Measurements from ENCODE around the gene TMEM259.

The TMEM259 gene

DNA sequence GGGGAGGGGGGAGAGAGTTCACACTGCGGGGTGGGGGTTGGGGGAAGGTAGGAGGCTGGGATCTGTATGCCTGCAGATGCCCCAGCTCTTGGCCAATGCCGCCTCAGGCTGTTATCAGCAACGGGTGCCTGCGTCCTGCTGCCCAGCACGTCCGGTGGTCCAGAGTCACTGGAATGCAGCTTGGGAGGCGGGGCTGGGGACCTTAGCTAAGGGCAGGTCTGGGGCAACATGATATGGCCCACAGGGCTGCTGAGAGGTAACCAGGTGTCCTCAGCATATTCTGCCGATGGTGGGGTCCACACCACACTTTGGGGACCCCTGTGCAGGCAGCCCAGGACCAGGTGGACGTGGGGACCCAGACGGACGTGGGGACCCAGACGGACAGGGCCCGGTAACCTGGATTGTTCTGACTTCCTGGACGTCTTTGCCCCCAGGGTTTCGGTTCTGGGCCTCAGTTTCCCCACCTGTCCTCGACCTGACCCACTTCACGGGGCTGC, 45.4 kb upstream of the TMEM259 start:
- peak overlapping the region; percentile 98 for H2BK15ac ChIP-seq (ENCODE audit: low read length)
- H3K9ac ChIP-seq (ENCODE audit: low read depth, low read length, poor library complexity): peak overlapping the region; percentile 60
- peak overlapping the region; percentile 93 for H2AK5ac ChIP-seq (ENCODE audit: low read depth, low read length)
- peak overlapping the region; percentile 53 for H4K91ac ChIP-seq (ENCODE audit: low read depth, low read length, poor library complexity)
- H3K14ac ChIP-seq (ENCODE audit: low read length): peak overlapping the region; percentile 97
- no CpG with 5 or more reads among the region's 17 CpGs for whole genome bisulfite sequencing, 2 donors (ENCODE audit: extremely low coverage in 2 of 2, insufficient read length in 2 of 2, insufficient replicate concordance in 1 of 2)
- H3K18ac ChIP-seq (ENCODE audit: low read length): peak overlapping the region; percentile 97
- H2BK5ac ChIP-seq (ENCODE audit: low read length): no peak overlapping the region
- H3K27ac ChIP-seq (replicated peaks; ENCODE audit: low read length): no peak overlapping the region
- no peaks in the 10 kb centered on the region for H3K36me3 ChIP-seq (replicated peaks in 1 of 2; ENCODE audit: control insufficient read depth in 2 of 2, insufficient read depth in 2 of 2, low read length in 2 of 2)
- H3K4me1 ChIP-seq (ENCODE audit: control insufficient read depth in 2 of 2, insufficient read depth in 1 of 2, low read depth in 1 of 2, low read length in 2 of 2): peaks cover 8 to 12% of the 10 kb centered on the region in 2 donors
- peak overlapping the region; percentile 93 for H3K23ac ChIP-seq (ENCODE audit: low read depth, low read length, poor library complexity)
- H2BK12ac ChIP-seq (ENCODE audit: low read length): peak overlapping the region; percentile 73
- peak overlapping the region; percentile 73 for H3K4me2 ChIP-seq (ENCODE audit: insufficient read depth, low read length, poor library complexity, severe bottlenecking)
- peaks cover 4 to 46% (median 42%) of the 10 kb centered on the region in 3 experiments for H3K27me3 ChIP-seq (ENCODE audit: control insufficient read depth in 3 of 3, insufficient read depth in 3 of 3, low read depth in 1 of 3, low read length in 3 of 3)
- peak overlapping the region; percentile 88 for H2AFZ ChIP-seq (ENCODE audit: low read length)
- H4K8ac ChIP-seq (ENCODE audit: low read depth, low read length): peak overlapping the region; percentile 72
- no peak overlapping the region for H3K4me3 ChIP-seq (ENCODE audit: low read length in 2 of 2)
- peaks cover 0 to 3% of the 10 kb centered on the region in 2 donors for H3K9me3 ChIP-seq (replicated peaks in 1 of 2; ENCODE audit: control insufficient read depth in 2 of 2, insufficient read depth in 1 of 2, low read depth in 1 of 2, low read length in 2 of 2)
- peak overlapping the region; percentile 72 for H2BK120ac ChIP-seq (ENCODE audit: low read depth, low read length)
- no peak for DNase-seq (ENCODE audit: low spot score)
- peaks cover 5% of the 10 kb centered on the region for H3K79me1 ChIP-seq (ENCODE audit: low read depth, low read length)
- no peak overlapping the region for H3K4ac ChIP-seq (ENCODE audit: low read length)

DNA sequence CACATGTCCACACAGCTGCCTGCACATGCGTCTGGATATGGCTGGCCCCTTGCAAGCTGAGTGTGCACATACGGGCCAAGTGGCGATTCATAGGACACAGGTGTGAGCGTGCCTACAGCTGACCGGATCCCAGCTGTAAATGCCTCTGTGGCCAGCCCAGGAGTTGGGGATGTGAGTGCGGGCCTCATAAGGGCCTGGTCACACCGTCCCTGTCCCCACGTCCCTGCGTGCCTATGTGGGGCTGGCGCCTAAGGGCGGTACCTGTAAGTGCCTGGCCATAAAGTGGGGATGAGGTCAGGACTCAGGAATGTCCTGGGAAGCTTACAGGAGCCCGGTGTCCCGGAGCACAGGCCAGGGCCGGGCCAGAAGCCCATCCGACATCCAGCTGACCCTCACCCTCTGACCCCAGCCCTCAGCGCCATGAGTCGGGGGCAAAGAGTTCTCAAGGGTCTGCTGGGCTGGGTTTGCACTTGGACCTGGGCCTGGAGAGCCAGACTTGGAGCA, 44.7 kb upstream of the TMEM259 start:
- peak overlapping the region; percentile 63 for H2BK5ac ChIP-seq (ENCODE audit: low read length)
- H3K4ac ChIP-seq (ENCODE audit: low read length): no peak overlapping the region
- DNase-seq (ENCODE audit: low spot score): no peak

GRCh38 chr19:1064661-1065605, 44.0 kb upstream of the TMEM259 start:
- H3K4me1 ChIP-seq (ENCODE audit: control insufficient read depth in 2 of 2, insufficient read depth in 1 of 2, low read depth in 1 of 2, low read length in 2 of 2): peaks cover 8 to 12% of the 10 kb centered on the region in 2 donors
- peak overlapping the region; percentile 63 for H2BK5ac ChIP-seq (ENCODE audit: low read length)
- H3K14ac ChIP-seq (ENCODE audit: low read length): peak overlapping the region; percentile 71
- peak overlapping the region; percentile 8 for H2BK12ac ChIP-seq (ENCODE audit: low read length)
- peak overlapping the region; percentile 81 for H2BK120ac ChIP-seq (ENCODE audit: low read depth, low read length)
- DNase-seq (ENCODE audit: low spot score): no peak
- peak overlapping the region; percentile 23 for H3K4me2 ChIP-seq (ENCODE audit: insufficient read depth, low read length, poor library complexity, severe bottlenecking)
- H4K91ac ChIP-seq (ENCODE audit: low read depth, low read length, poor library complexity): no peak overlapping the region
- WGBS, 2 donors (ENCODE audit: extremely low coverage in 2 of 2, insufficient read length in 2 of 2, insufficient replicate concordance in 1 of 2): no CpG with 5 or more reads among the region's 60 CpGs
- no peaks in the 10 kb centered on the region for H3K36me3 ChIP-seq (replicated peaks in 1 of 2; ENCODE audit: control insufficient read depth in 2 of 2, insufficient read depth in 2 of 2, low read length in 2 of 2)
- peak overlapping the region; percentile 99 for H2BK15ac ChIP-seq (ENCODE audit: low read length)
- H4K8ac ChIP-seq (ENCODE audit: low read depth, low read length): no peak overlapping the region
- H3K4ac ChIP-seq (ENCODE audit: low read length): no peak overlapping the region
- peak overlapping the region; percentile 98 for H3K23ac ChIP-seq (ENCODE audit: low read depth, low read length, poor library complexity)
- H3K18ac ChIP-seq (ENCODE audit: low read length): peak overlapping the region; percentile 77
- H2AFZ ChIP-seq (ENCODE audit: low read length): peak overlapping the region; percentile 91
- no peak overlapping the region for H3K27ac ChIP-seq (replicated peaks; ENCODE audit: low read length)
- H3K9ac ChIP-seq (ENCODE audit: low read depth, low read length, poor library complexity): peak overlapping the region; percentile 45
- peak overlapping the region in 1 of 2 donors; percentile 24 for H3K4me3 ChIP-seq (ENCODE audit: low read length in 2 of 2)
- H3K27me3 ChIP-seq (ENCODE audit: control insufficient read depth in 3 of 3, insufficient read depth in 3 of 3, low read depth in 1 of 3, low read length in 3 of 3): peaks cover 3 to 42% (median 40%) of the 10 kb centered on the region in 3 experiments
- peaks cover 0 to 5% of the 10 kb centered on the region in 2 donors for H3K9me3 ChIP-seq (replicated peaks in 1 of 2; ENCODE audit: control insufficient read depth in 2 of 2, insufficient read depth in 1 of 2, low read depth in 1 of 2, low read length in 2 of 2)
- peaks cover 3% of the 10 kb centered on the region for H3K79me1 ChIP-seq (ENCODE audit: low read depth, low read length)
- peak overlapping the region; percentile 93 for H2AK5ac ChIP-seq (ENCODE audit: low read depth, low read length)

More for the DNA sequence above, 44.7 kb upstream of the TMEM259 start:
- Histone ChIP-seq H4K91ac (ENCODE audit: low read depth, low read length, poor library complexity) (no peak overlapping the region), H2AK5ac (ENCODE audit: low read depth, low read length) (peak overlapping the region; percentile 93), H3K4me1 (ENCODE audit: control insufficient read depth in 2 of 2, insufficient read depth in 1 of 2, low read depth in 1 of 2, low read length in 2 of 2) (peaks cover 8 to 12% of the 10 kb centered on the region in 2 donors), H3K27me3 (ENCODE audit: control insufficient read depth in 3 of 3, insufficient read depth in 3 of 3, low read depth in 1 of 3, low read length in 3 of 3) (peaks cover 4 to 43% (median 42%) of the 10 kb centered on the region in 3 experiments), H3K4me2 (ENCODE audit: insufficient read depth, low read length, poor library complexity, severe bottlenecking) (no peak overlapping the region), H3K27ac (replicated peaks; ENCODE audit: low read length) (no peak overlapping the region), H3K36me3 (replicated peaks in 1 of 2; ENCODE audit: control insufficient read depth in 2 of 2, insufficient read depth in 2 of 2, low read length in 2 of 2) (no peaks in the 10 kb centered on the region), H4K8ac (ENCODE audit: low read depth, low read length) (no peak overlapping the region), H3K14ac (ENCODE audit: low read length) (no peak overlapping the region), H3K18ac (ENCODE audit: low read length) (peak overlapping the region; percentile 77), H2BK120ac (ENCODE audit: low read depth, low read length) (peak overlapping the region; percentile 81), H2BK15ac (ENCODE audit: low read length) (peak overlapping the region; percentile 99), H2AFZ (ENCODE audit: low read length) (no peak overlapping the region), H3K23ac (ENCODE audit: low read depth, low read length, poor library complexity) (peak overlapping the region; percentile 98), H3K4me3 (ENCODE audit: low read length in 2 of 2) (no peak overlapping the region), H3K79me1 (ENCODE audit: low read depth, low read length) (peaks cover 4% of the 10 kb centered on the region), H3K9ac (ENCODE audit: low read depth, low read length, poor library complexity) (peak overlapping the region; percentile 45), H2BK12ac (ENCODE audit: low read length) (peak overlapping the region; percentile 8), H3K9me3 (replicated peaks in 1 of 2; ENCODE audit: control insufficient read depth in 2 of 2, insufficient read depth in 1 of 2, low read depth in 1 of 2, low read length in 2 of 2) (peaks cover 0 to 4% of the 10 kb centered on the region in 2 donors)
- whole genome bisulfite sequencing, 2 donors (ENCODE audit: extremely low coverage in 2 of 2, insufficient read length in 2 of 2, insufficient replicate concordance in 1 of 2): no CpG with 5 or more reads among the region's 17 CpGs
